K562 (cell line): Measurements from ENCODE around the gene OR6C3. TPM values are rescaled to one million over a fixed set of nuclear protein-coding genes. Genes with fewer than 3 reads are reported as not detected.

Experiments used
- ATAC-seq: fragments of 200-7000 bp; cut with Tn5 transposase; 3 replicates; pipeline ENCODE4 v1.9.1; 2020; ENCODE audit warnings: moderate library complexity
- BruUV-seq: library from RNA; stranded (reverse); fragments of 400-500 nt; replicated peaks from 2 replicates; lab custom pipeline; 2021; lab: Mats Ljungman, UMichigan
- CTCF ChIA-PET: fragments of 300-600 bp; formaldehyde crosslinking; extraction: SDS; loops from one replicate; lab custom pipeline; 2021; ENCODE audit warnings: low intra/inter-chr PET ratio; lab: Yijun Ruan, JAX
- POLR2A ChIA-PET: fragments of 300-600, 350-650 bp; sonication (Branson Sonifier 250); formaldehyde crosslinking; extraction: SDS; loops from one replicate; lab custom pipeline; 2021; ENCODE audit warnings: antibody characterized with exemption, inconsistent platforms; lab: Yijun Ruan, JAX
- DNase-seq, 4 experiments: peaks; one replicate each; pipeline versions ENCODE4 v3.0.0 to v3.0.0-alpha.2; 2011 to 2018; ENCODE audit warnings: low spot score in 3 of 4, mixed read lengths in 3 of 4; ENCODE audit errors: extremely low read depth in 1 of 4
- FAIRE-seq: peaks from 2 replicates; lab custom pipeline; 2011; peaks lifted over from hg19 to GRCh38; lab: Jason Lieb, UNC
- H2AFZ ChIP-seq: 2 replicates; pipeline ENCODE4 v1.6.0; 2011; ENCODE audit warnings: low read depth, low read length, control low read depth, inconsistent platforms
- H3K27ac ChIP-seq: fragments of 200-600 bp; 3 replicates; pipeline ENCODE4 v1.8.0; 2011; ENCODE audit warnings: low read depth, mild to moderate bottlenecking, control low read depth, inconsistent platforms, low read length, moderate library complexity, mixed read lengths; ENCODE audit errors: extremely low read depth
- H3K27me3 ChIP-seq, 2 experiments: fragments of 300-600 bp in 1 of 2; 2 replicates in 1 of 2; 3 replicates in 1 of 2; pipeline versions ENCODE4 v1.6.0 to v1.8.0; 2011; ENCODE audit warnings: inconsistent platforms in 2 of 2, low read length in 2 of 2, mild to moderate bottlenecking in 1 of 2, mixed read lengths in 1 of 2, moderate library complexity in 1 of 2; ENCODE audit not compliant: control insufficient read depth in 2 of 2, insufficient read depth in 2 of 2
- H3K36me3 ChIP-seq: fragments of 300-600 bp; 3 replicates; pipeline ENCODE4 v1.8.0; 2011; ENCODE audit warnings: mild to moderate bottlenecking, low read length, inconsistent platforms; ENCODE audit not compliant: control insufficient read depth, insufficient read depth
- H3K4me1 ChIP-seq, 2 experiments: fragments of 200-600 bp in 1 of 2; replicated peaks in 1 of 2; 2 replicates in 1 of 2; 3 replicates in 1 of 2; pipeline versions ENCODE4 v1.5.1 to v1.8.0; 2011; ENCODE audit warnings: inconsistent platforms in 2 of 2, low read length in 2 of 2, mild to moderate bottlenecking in 1 of 2, mixed read lengths in 1 of 2, moderate library complexity in 1 of 2; ENCODE audit not compliant: control insufficient read depth in 2 of 2, insufficient read depth in 2 of 2
- H3K4me2 ChIP-seq: 2 replicates; pipeline ENCODE4 v1.6.1; 2011; ENCODE audit warnings: low read length, control low read depth, inconsistent platforms, mixed read lengths; ENCODE audit not compliant: insufficient read depth
- H3K4me3 ChIP-seq: fragments of 200-600 bp; sonication (generic), shearing (Covaris generic); 2 replicates; pipeline ENCODE4 v1.5.1; 2016; ENCODE audit warnings: control low read depth, inconsistent platforms
- H3K79me2 ChIP-seq: fragments of 200-600 bp; 3 replicates; pipeline ENCODE4 v1.8.0; 2011; ENCODE audit warnings: low read length, inconsistent platforms; ENCODE audit not compliant: control insufficient read depth, insufficient read depth
- H3K9ac ChIP-seq, 2 experiments: 2 replicates each; pipeline versions ENCODE4 v1.6.0 to v1.6.1; 2011; ENCODE audit warnings: low read depth in 2 of 2, low read length in 2 of 2, control low read depth in 1 of 2, inconsistent platforms in 1 of 2, mild to moderate bottlenecking in 1 of 2, mixed read lengths in 1 of 2; ENCODE audit not compliant: insufficient read depth in 1 of 2
- H3K9me1 ChIP-seq: one replicate; pipeline ENCODE4 v1.6.0; 2011; ENCODE audit warnings: inconsistent platforms, mild to moderate bottlenecking, low read length, moderate library complexity; ENCODE audit not compliant: control insufficient read depth, insufficient read depth
- H3K9me3 ChIP-seq: replicated peaks from 2 replicates; pipeline ENCODE4 v1.5.1; 2011; ENCODE audit warnings: low read depth, low read length, inconsistent platforms; ENCODE audit not compliant: control insufficient read depth, insufficient read depth
- H4K20me1 ChIP-seq: replicated peaks from 2 replicates; pipeline ENCODE4 v1.6.1; 2011; ENCODE audit warnings: low read length, inconsistent platforms, mixed read lengths; ENCODE audit not compliant: control insufficient read depth, insufficient read depth
- AFF1 ChIP-seq, 2 experiments: fragments of 450-650 bp; IDR thresholded peaks; 2 replicates each; pipeline ENCODE4 v1.6.1; 2018; ENCODE audit warnings: mild to moderate bottlenecking in 2 of 2, low read depth in 1 of 2; ENCODE audit not compliant: partially characterized antibody in 2 of 2
- CREM ChIP-seq: IDR thresholded peaks from 2 replicates; pipeline ENCODE4 v1.6.1; 2014; ENCODE audit warnings: antibody characterized with exemption, low read depth
- GATAD2A ChIP-seq: fragments of 450-650 bp; IDR thresholded peaks from 2 replicates; pipeline ENCODE4 v1.6.1; 2017
- MAFG ChIP-seq: fragments of 450-650 bp; conservative IDR thresholded peaks from 2 replicates; pipeline ENCODE4 v1.6.1; 2016; ENCODE audit warnings: missing genetic modification characterization, missing compliant biosample characterization
- MED1 ChIP-seq: sonication (generic); formaldehyde crosslinking; IDR thresholded peaks from 2 replicates; pipeline ENCODE4 v1.8.1; 2023; ENCODE audit warnings: missing genetic modification reagents, borderline replicate concordance
- MLLT1 ChIP-seq, 2 experiments: fragments of 450-650 bp; IDR thresholded peaks; 2 replicates each; pipeline ENCODE4 v1.6.1; 2016
- STAT5B ChIP-seq: fragments of 250-450 bp; sonication (Bioruptor Pico); IDR thresholded peaks from 2 replicates; pipeline ENCODE4 v1.8.0; 2021; ENCODE audit warnings: mild to moderate bottlenecking, inconsistent platforms
- XRCC3 ChIP-seq: fragments of 450-650 bp; IDR thresholded peaks from 2 replicates; pipeline ENCODE4 v1.6.1; 2017; ENCODE audit warnings: mild to moderate bottlenecking, moderate library complexity
- XRCC5 ChIP-seq: fragments of 200-400 bp; formaldehyde crosslinking; IDR thresholded peaks from 2 replicates; pipeline ENCODE4 v1.6.1; 2017; ENCODE audit warnings: low read depth, mild to moderate bottlenecking, low read length
- ZBED1 ChIP-seq: IDR thresholded peaks from 2 replicates; pipeline ENCODE4 v1.6.1; 2014
- ZBTB26 ChIP-seq: fragments of 450-650 bp; formaldehyde crosslinking; IDR thresholded peaks from 2 replicates; pipeline ENCODE4 v1.4.0; 2022; ENCODE audit warnings: missing genetic modification characterization
- ZBTB5 ChIP-seq: fragments of 450-650 bp; IDR thresholded peaks from 2 replicates; pipeline ENCODE4 v1.6.1; 2017; ENCODE audit warnings: antibody characterized with exemption
- ZNF165 ChIP-seq: fragments of 250-450 bp; sonication (Bioruptor Pico); IDR thresholded peaks from 2 replicates; pipeline ENCODE4 v1.4.0; 2020; ENCODE audit warnings: borderline replicate concordance
- ZNF24 ChIP-seq: fragments of 450-650 bp; IDR thresholded peaks from 2 replicates; pipeline ENCODE4 v1.6.1; 2016
- ZNF76 ChIP-seq: fragments of 250-450 bp; sonication (Bioruptor Pico); IDR thresholded peaks from 2 replicates; pipeline ENCODE4 v1.4.0; 2020; ENCODE audit warnings: mild to moderate bottlenecking, moderate library complexity, borderline replicate concordance
- WGBS: fragments of 100-300 bp; shearing (Covaris generic); methylation state at CpG from one replicate; pipeline ENCODE4 v1.1.6; 2016; ENCODE audit warnings: low coverage, mixed read lengths; ENCODE audit not compliant: insufficient coverage; ENCODE audit errors: missing lambda C conversion rate; 5-methylcytosine and 5-hydroxymethylcytosine counted together
- in situ Hi-C: fragments of 300-500 bp; cut with MboI; formaldehyde crosslinking; loops from 4 replicates; pipeline ENCODE4 v1.15.0; 2018; ENCODE audit warnings: inconsistent platforms, mixed read lengths
- intact Hi-C: fragments of 100-400 bp; cut with micrococcal nuclease; formaldehyde crosslinking; loops from 2 replicates; pipeline ENCODE4 v1.14.2; 2022
- polyA plus RNA-seq, 8 experiments: library from polyadenylated mRNA; depleted of rRNA in 4 of 8; stranded (reverse) in 5 of 8; unstranded in 3 of 8; fragments of >200 nt; fragmentation: Nextera tagmentation in 2 of 8; fragmentation: Illumina TruSeq in 1 of 8; extraction: Ambion mirVana in 2 of 8; extraction: Trizol in 1 of 8; gene quantifications; 2 replicates each; pipeline versions ENCODE4 v1.2.1 to v1.2.3, GENCODE V29; 2011 to 2014; ENCODE audit warnings: inconsistent platforms in 1 of 8, missing spikeins in 1 of 8
- total RNA-seq, 7 experiments: library from RNA; depleted of rRNA in 6 of 7; stranded (reverse); fragments of >200 nt in 6 of 7; fragmentation: Illumina TruSeq in 2 of 7; extraction: Trizol in 2 of 7; gene quantifications; 2 replicates each; pipeline versions ENCODE4 v1.2.1 to v1.2.3, GENCODE V29; 2011 to 2021; ENCODE audit warnings: low replicate concordance in 1 of 7

Gene OR6C3
- total and polyA plus RNA-seq, 9 of the 15 experiments (the other 6 are each of a cell fraction or from before 2014, with no cell fraction given) = not detected

GRCh38 chr12:55362675-55363074 is 32.1 kb downstream of the OR6C3 start, which contains the start of gene OR6C75:
TSS of gene OR6C75 (plus strand) at chr12:55362975. CDS start at chr12:55365111, 2,136 bp downstream.
- Histone ChIP-seq H3K4me1 (no peaks in the 10 kb centered on the region), H3K9ac (no peak within 1 kb of the TSS), H3K36me3 (no peaks in the 10 kb centered on the region), H3K27me3 (no peaks in the 10 kb centered on the region), H4K20me1 (no peaks in the 10 kb centered on the region), H3K4me2 (no peak within 1 kb of the TSS), H2AFZ (no peak within 1 kb of the TSS), H3K9me3 (no peaks in the 10 kb centered on the region), H3K27ac (no peak within 1 kb of the TSS), H3K4me3 (no peak within 1 kb of the TSS), H3K79me2 (no peaks in the 10 kb centered on the region), H3K9me1 (no peaks in the 10 kb centered on the region)
- CTCF ChIA-PET = no interaction called here
- intact Hi-C loops = loop anchor here (10.0 kb wide), 1 partner anchor 252 kb away; no protein-coding TSS in a partner anchor
- in situ Hi-C loops = no loop called here
- no TSS peak for BruUV-seq
- 0% methylated on average over 4 of the region's 4 CpGs for WGBS
- ATAC-seq (no peak), FAIRE-seq (no peak), DNase-seq (no peak)
- POLR2A ChIA-PET = no interaction called here
- TF ChIP-seq ZBTB26 (CRISPR knock-in tag) (no peak), XRCC3 (no peak), MLLT1 (IDR thresholded peaks at IDR 0.05) (no peak), ZNF24 (no peak), CREM (no peak), STAT5B (CRISPR knock-in tag) (no peak), MAFG (tag) (no peak), MED1 (CRISPR knock-in tag) (no peak), ZNF76 (CRISPR knock-in tag) (no peak), ZBED1 (no peak), ZNF165 (CRISPR knock-in tag) (no peak), XRCC5 (no peak), GATAD2A (no peak), ZBTB5 (no peak), AFF1 (IDR thresholded peaks at IDR 0.05; ENCODE audit: low read depth in 1 of 2, partially characterized antibody in 2 of 2) (no peak)
